ENCODE results near the gene GRIA4.
A peak's percentile ranks its signal among the peaks of the same experiment; 100 is the strongest.

The GRIA4 gene

GRCh38 chr11:105979997-105980703, 370.3 kb downstream of the GRIA4 start:
- POLR2A ChIA-PET, result no interaction called here

GRCh38 chr11:105986554-105986953, 376.7 kb downstream of the GRIA4 start:
- no peak overlapping the region for H3K27ac ChIP-seq (ENCODE audit: extremely low read depth, low read depth, low read length)
- no peaks in the 10 kb centered on the region for H3K4me1 ChIP-seq (ENCODE audit: control insufficient read depth, insufficient read depth, low read length)
- H3K9me3 ChIP-seq (ENCODE audit: control insufficient read depth, insufficient read depth, low read depth, low read length), result no peaks in the 10 kb centered on the region
- CTCF ChIA-PET, result no interaction called here
- no peaks in the 10 kb centered on the region for H3K36me3 ChIP-seq (ENCODE audit: control insufficient read depth in 2 of 2, insufficient read depth in 1 of 2, low read length in 2 of 2)
- POLR2A ChIA-PET, result no interaction called here
- H3K4me3 ChIP-seq (ENCODE audit: low read depth, low read length), result no peak overlapping the region
- TF ChIP-seq ZBTB48 (tag by site-specific recombination; IDR thresholded peaks at IDR 0.05) (no peak), ZNF843 (tag by site-specific recombination; IDR thresholded peaks at IDR 0.05) (no peak), TRIM28 (IDR thresholded peaks at IDR 0.05; ENCODE audit: borderline replicate concordance, low read length) (no peak), IKZF3 (tag by site-specific recombination; IDR thresholded peaks at IDR 0.05) (no peak), OVOL3 (tag by site-specific recombination; IDR thresholded peaks at IDR 0.05) (no peak), ZNF24 (tag by site-specific recombination; IDR thresholded peaks at IDR 0.05) (no peak), YY1 (tag by site-specific recombination; IDR thresholded peaks at IDR 0.05) (no peak), ZNF140 (tag by site-specific recombination; IDR thresholded peaks at IDR 0.05) (no peak), ZNF311 (tag by site-specific recombination; IDR thresholded peaks at IDR 0.05; ENCODE audit: borderline replicate concordance) (no peak), SP2 (tag by site-specific recombination; IDR thresholded peaks at IDR 0.05) (no peak), ZNF362 (tag by site-specific recombination; IDR thresholded peaks at IDR 0.05) (no peak)

More at GRCh38 chr11:105979997-105980703, 370.3 kb downstream of the GRIA4 start:
- H3K4me3 ChIP-seq (ENCODE audit: low read depth, low read length), result no peak overlapping the region
- no peaks in the 10 kb centered on the region for H3K36me3 ChIP-seq (ENCODE audit: control insufficient read depth in 2 of 2, insufficient read depth in 1 of 2, low read length in 2 of 2)
- H3K4me1 ChIP-seq (ENCODE audit: control insufficient read depth, insufficient read depth, low read length), result no peaks in the 10 kb centered on the region
- no peak overlapping the region for H3K27ac ChIP-seq (ENCODE audit: extremely low read depth, low read depth, low read length)
- H3K9me3 ChIP-seq (ENCODE audit: control insufficient read depth, insufficient read depth, low read depth, low read length), result no peaks in the 10 kb centered on the region
- CTCF ChIA-PET, result interaction anchor here (0.7 kb wide), 1 partner anchor 1948 kb away, joined by 3 read pairs; no protein-coding TSS in a partner anchor
- TF ChIP-seq ZBTB7A (tag by site-specific recombination; IDR thresholded peaks at IDR 0.05; ENCODE audit: low read depth), result no peak
- no peak for TF ChIP-seq ZNF2 (tag by site-specific recombination; IDR thresholded peaks at IDR 0.05)
- TF ChIP-seq MEIS1 (CRISPR knock-in tag; IDR thresholded peaks at IDR 0.05; ENCODE audit: borderline replicate concordance), result no peak
- no peak for TF ChIP-seq ZNF600 (tag by site-specific recombination; IDR thresholded peaks at IDR 0.05)

- CTCF ChIA-PET, result no interaction called here
- Histone ChIP-seq H3K27ac (ENCODE audit: extremely low read depth, low read depth, low read length) (no peak overlapping the region), H3K36me3 (ENCODE audit: control insufficient read depth in 2 of 2, insufficient read depth in 1 of 2, low read length in 2 of 2) (no peaks in the 10 kb centered on the region), H3K9me3 (ENCODE audit: control insufficient read depth, insufficient read depth, low read depth, low read length) (no peaks in the 10 kb centered on the region), H3K4me1 (ENCODE audit: control insufficient read depth, insufficient read depth, low read length) (no peaks in the 10 kb centered on the region), H3K4me3 (ENCODE audit: low read depth, low read length) (no peak overlapping the region)
- POLR2A ChIA-PET, result no interaction called here
- TF ChIP-seq ZNF639 (tag by site-specific recombination; IDR thresholded peaks at IDR 0.05) (no peak), ZFHX2 (tag by site-specific recombination; conservative IDR thresholded peaks at IDR 0.05) (no peak), ZNF10 (tag by site-specific recombination; IDR thresholded peaks at IDR 0.05) (peak; percentile 58; the same call in 1 of the 2 replicates)
Measured at GRCh38 chr11:105988197-105988596, 378.3 kb downstream of the GRIA4 start.

All from HEK293 (cell line).